SU-DHL-6 (cell line): ENCODE measurements around the gene S100A14.

Experiments
- CTCF ChIP-seq: fragments of 200-600 bp; sonication (generic); IDR thresholded peaks from one replicate; pipeline ENCODE4 v1.5.1; 2017; ENCODE audit warnings: antibody characterized with exemption, mild to moderate bottlenecking, low read length, moderate library complexity; ENCODE audit not compliant: insufficient read depth, poor library complexity, severe bottlenecking
- EZH2phosphoT487 ChIP-seq: fragments of 200-600 bp; sonication (generic), shearing (Covaris generic); conservative IDR thresholded peaks from 2 replicates; pipeline ENCODE4 v1.6.1; 2018; ENCODE audit warnings: mild to moderate bottlenecking, antibody characterized with exemption, low read length, moderate library complexity, mixed read lengths

- TF ChIP-seq CTCF (no peak), EZH2phosphoT487 (no peak)
These were observed 1.8 kb downstream of the S100A14 start for GRCh38 chr1:153614189-153614900.
